ENCODE results near the gene C1QTNF12.

Gene C1QTNF12

GRCh38 chr1:1246577-1247340 lies at the start of gene C1QTNF12:
Gene C1QTNF12, minus strand, starts transcription at chr1:1246722. Its CDS starts 32 bp downstream, at chr1:1246690.
- no peak for DNase-seq (ENCODE audit: low read depth, low spot score)

GRCh38 chr1:1295154-1295923 lies 48.8 kb upstream of the C1QTNF12 start:
- no peak for DNase-seq (ENCODE audit: low read depth, low spot score)

GRCh38 chr1:1294250-1294890 lies 47.8 kb upstream of the C1QTNF12 start:
- DNase-seq (ENCODE audit: low read depth, low spot score), result no peak

- DNase-seq (ENCODE audit: low read depth, low spot score), result no peak
These were observed 47.0 kb upstream of the C1QTNF12 start for GRCh38 chr1:1293263-1294249.

- DNase-seq (ENCODE audit: low read depth, low spot score), result no peak
These were observed 46.3 kb upstream of the C1QTNF12 start for GRCh38 chr1:1292851-1293250.

GRCh38 chr1:1292442-1292779 lies 45.9 kb upstream of the C1QTNF12 start:
- DNase-seq (ENCODE audit: low read depth, low spot score), result no peak

- peak; percentile 43 for DNase-seq (ENCODE audit: low read depth, low spot score)
These were observed 45.3 kb upstream of the C1QTNF12 start for GRCh38 chr1:1291548-1292441.

GRCh38 chr1:1291023-1291528 lies 44.6 kb upstream of the C1QTNF12 start:
- DNase-seq (ENCODE audit: low read depth, low spot score), result no peak

- DNase-seq (ENCODE audit: low read depth, low spot score), result peak; percentile 25
These were observed 43.8 kb upstream of the C1QTNF12 start for GRCh38 chr1:1290238-1290731.

GRCh38 chr1:1287288-1288110 lies 41.0 kb upstream of the C1QTNF12 start:
- DNase-seq (ENCODE audit: low read depth, low spot score), result no peak

GRCh38 chr1:1286313-1287261 lies 40.1 kb upstream of the C1QTNF12 start:
- no peak for DNase-seq (ENCODE audit: low read depth, low spot score)

GRCh38 chr1:1285611-1286311 lies 39.2 kb upstream of the C1QTNF12 start:
- DNase-seq (ENCODE audit: low read depth, low spot score), result no peak

GRCh38 chr1:1285102-1285571 lies 38.6 kb upstream of the C1QTNF12 start:
- DNase-seq (ENCODE audit: low read depth, low spot score), result no peak

- no peak for DNase-seq (ENCODE audit: low read depth, low spot score)
These were observed 37.9 kb upstream of the C1QTNF12 start for GRCh38 chr1:1284221-1285101.

- DNase-seq (ENCODE audit: low read depth, low spot score), result no peak
These were observed 37.3 kb upstream of the C1QTNF12 start for GRCh38 chr1:1283821-1284220.

GRCh38 chr1:1282998-1283397 lies 36.5 kb upstream of the C1QTNF12 start:
- no peak for DNase-seq (ENCODE audit: low read depth, low spot score)

All from activated naive CD8-positive, alpha-beta T cell treated with anti-CD3 and anti-CD28 coated beads, Interleukin-2, amount 50 U/mL, for 16 hours (primary cell).